Tibial nerve (tissue), 4 donors: ENCODE measurements around the gene ABHD17A. TPM values are rescaled to one million over a fixed set of nuclear protein-coding genes. Genes with fewer than 3 reads are reported as not detected.

ENCODE experiments used
- DNase-seq, 2 donors: peaks; one replicate each; pipeline ENCODE4 v3.0.0-alpha.2; 2019; ENCODE audit warnings: low spot score in 2 of 2
- H3K27ac ChIP-seq, 4 donors: fragments of 200-600 bp; sonication (generic) in 3 of 4; one replicate each; pipeline ENCODE4 v1.5.1; 2017 to 2019; ENCODE audit warnings: mild to moderate bottlenecking in 1 of 4
- H3K27me3 ChIP-seq, 2 donors: fragments of 200-600 bp; sonication (generic) in 1 of 2; one replicate each; pipeline versions ENCODE4 v1.5.1 to v1.6.0; 2017 to 2019
- H3K36me3 ChIP-seq, 3 donors: fragments of 200-600 bp; sonication (generic); one replicate each; pipeline ENCODE4 v1.5.1; 2018 to 2019
- H3K4me1 ChIP-seq, 4 donors: fragments of 200-600 bp; sonication (generic) in 3 of 4; one replicate each; pipeline ENCODE4 v1.5.1; 2017 to 2019
- H3K4me3 ChIP-seq, 4 donors: fragments of 200-600 bp; sonication (generic) in 3 of 4; one replicate each; pipeline ENCODE4 v1.5.1; 2017 to 2019; ENCODE audit warnings: mild to moderate bottlenecking in 1 of 4, moderate library complexity in 1 of 4
- H3K9me3 ChIP-seq, 4 donors: fragments of 200-600 bp; sonication (generic) in 3 of 4; one replicate each; pipeline ENCODE4 v1.5.1; 2017 to 2019
- CTCF ChIP-seq, 5 experiments: fragments of 200-600 bp in 3 of 5; fragments of 450-650 bp in 2 of 5; sonication (generic) in 3 of 5; IDR thresholded peaks; one replicate each; pipeline ENCODE4 v1.5.1; 2016 to 2019; ENCODE audit warnings: antibody characterized with exemption in 5 of 5, mild to moderate bottlenecking in 3 of 5, moderate library complexity in 2 of 5
- EP300 ChIP-seq, 2 donors: sonication (generic); formaldehyde crosslinking; IDR thresholded peaks; one replicate each; pipeline ENCODE4 v1.6.1; 2017; ENCODE audit warnings: antibody characterized with exemption in 2 of 2, mild to moderate bottlenecking in 1 of 2
- POLR2A ChIP-seq, 2 donors: fragments of 450-650 bp; IDR thresholded peaks; one replicate each; pipeline ENCODE4 v1.6.1; 2017; ENCODE audit warnings: antibody characterized with exemption in 2 of 2, mild to moderate bottlenecking in 2 of 2, moderate library complexity in 2 of 2
- WGBS, 2 donors: methylation state at CpG; one replicate each; pipeline ENCODE4 v1.1.5; 2018; 5-methylcytosine and 5-hydroxymethylcytosine counted together
- total RNA-seq, 4 donors: library from RNA; depleted of rRNA; stranded (reverse); fragments of >200 nt; gene quantifications; one replicate each; pipeline ENCODE4 v1.1.0, GENCODE V29; 2016

Gene ABHD17A
- total RNA-seq, 4 donors from 2014 or later = 127 to 165 (median 132) TPM

- no peaks in the 10 kb centered on the region for H3K27me3 ChIP-seq
- no peak overlapping the region for H3K4me3 ChIP-seq
- H3K36me3 ChIP-seq = peaks cover 0 to 94% (median 5%) of the 10 kb centered on the region in 3 donors
- no peak for TF ChIP-seq EP300 (IDR thresholded peaks at IDR 0.05)
- no peak for TF ChIP-seq POLR2A (IDR thresholded peaks at IDR 0.05)
- no peak for TF ChIP-seq CTCF (IDR thresholded peaks at IDR 0.05)
- H3K27ac ChIP-seq = no peak overlapping the region
- H3K9me3 ChIP-seq = no peaks in the 10 kb centered on the region
- DNase-seq = no peak
- WGBS, 2 donors = 80 to 81% methylated on average over 17 of the region's 17 CpGs
- no peaks in the 10 kb centered on the region for H3K4me1 ChIP-seq
Measured at GRCh38 chr19:1917146-1917545, 31.9 kb upstream of the ABHD17A start.

- Histone ChIP-seq H3K27me3 (no peaks in the 10 kb centered on the region), H3K4me3 (no peak overlapping the region), H3K27ac (no peak overlapping the region), H3K9me3 (no peaks in the 10 kb centered on the region), H3K36me3 (peaks cover 0 to 78% (median 5%) of the 10 kb centered on the region in 3 donors), H3K4me1 (peaks cover 0 to 9% (median under 1%) of the 10 kb centered on the region in 4 donors)
- TF ChIP-seq CTCF (IDR thresholded peaks at IDR 0.05) (no peak), POLR2A (IDR thresholded peaks at IDR 0.05) (no peak), EP300 (IDR thresholded peaks at IDR 0.05) (no peak)
- DNase-seq = no peak
- WGBS, 2 donors = 82 to 86% methylated on average over 17 to 18 of the region's 23 CpGs
Measured at GRCh38 chr19:1914826-1915341, 29.6 kb upstream of the ABHD17A start.

DNA sequence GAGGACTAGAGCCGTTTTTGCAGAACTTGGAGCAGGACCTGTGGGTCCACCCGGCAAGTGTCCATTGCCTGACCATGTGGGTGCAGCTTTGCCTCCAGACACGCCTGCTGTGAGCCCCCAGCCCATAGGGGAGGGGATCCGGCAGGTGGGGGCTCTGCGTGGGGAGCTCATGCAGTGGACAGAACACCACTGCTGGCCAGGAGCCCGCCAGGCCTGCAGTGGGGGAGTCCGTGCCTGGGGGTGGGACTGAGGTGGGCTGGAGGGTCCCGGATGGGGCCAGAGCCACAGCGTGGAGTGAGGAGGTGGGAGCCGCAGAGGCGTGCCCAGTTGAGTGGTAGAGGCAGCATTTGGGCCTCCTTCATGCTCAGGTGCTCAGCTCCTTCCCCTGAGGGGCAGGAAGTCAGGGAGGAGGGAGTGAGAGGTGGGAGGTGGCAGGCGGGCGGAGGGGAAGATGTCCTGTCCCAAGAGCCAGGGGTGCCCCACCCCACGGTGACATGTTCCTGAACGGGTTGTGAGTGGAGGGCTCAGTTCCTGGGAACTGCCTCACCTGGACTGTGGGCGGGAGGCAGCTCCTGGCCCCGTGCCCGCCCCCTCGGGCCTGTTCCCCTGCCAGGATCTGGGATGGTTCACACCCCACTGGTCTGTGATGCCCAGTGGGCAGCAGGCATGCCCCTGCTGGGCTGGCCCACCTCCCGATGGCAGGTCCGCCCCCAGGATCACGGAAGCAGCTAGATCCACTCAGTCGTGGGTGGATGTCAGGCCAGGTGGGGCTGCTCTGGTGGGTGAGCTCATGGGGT, 28.7 kb upstream of the ABHD17A start:
- no peak for DNase-seq
- WGBS, 2 donors = 85 to 86% methylated on average over 11 to 17 of the region's 23 CpGs
- Histone ChIP-seq H3K36me3 (peaks cover 0 to 69% (median 5%) of the 10 kb centered on the region in 3 donors), H3K9me3 (no peaks in the 10 kb centered on the region), H3K27me3 (no peaks in the 10 kb centered on the region), H3K27ac (no peak overlapping the region), H3K4me1 (peaks cover 0 to 18% (median 7%) of the 10 kb centered on the region in 4 donors), H3K4me3 (no peak overlapping the region)
- TF ChIP-seq POLR2A (IDR thresholded peaks at IDR 0.05) = no peak
- TF ChIP-seq CTCF (IDR thresholded peaks at IDR 0.05) = no peak
- no peak for TF ChIP-seq EP300 (IDR thresholded peaks at IDR 0.05)

- 95 to 97% methylated on average over 76 to 77 of the region's 77 CpGs for WGBS, 2 donors
- Histone ChIP-seq H3K4me1 (peaks cover 0 to 27% (median 12%) of the 10 kb centered on the region in 4 donors), H3K9me3 (no peaks in the 10 kb centered on the region), H3K27ac (no peak overlapping the region), H3K27me3 (no peaks in the 10 kb centered on the region), H3K36me3 (peaks cover 0 to 58% (median 5%) of the 10 kb centered on the region in 3 donors), H3K4me3 (no peak overlapping the region)
- DNase-seq = no peak
- no peak for TF ChIP-seq EP300 (IDR thresholded peaks at IDR 0.05)
- no peak for TF ChIP-seq POLR2A (IDR thresholded peaks at IDR 0.05)
- no peak for TF ChIP-seq CTCF (IDR thresholded peaks at IDR 0.05)
Measured at GRCh38 chr19:1912760-1913505, 27.6 kb upstream of the ABHD17A start.
